ENCODE data around the gene TNFRSF8.

TNFRSF8 gene

DNA sequence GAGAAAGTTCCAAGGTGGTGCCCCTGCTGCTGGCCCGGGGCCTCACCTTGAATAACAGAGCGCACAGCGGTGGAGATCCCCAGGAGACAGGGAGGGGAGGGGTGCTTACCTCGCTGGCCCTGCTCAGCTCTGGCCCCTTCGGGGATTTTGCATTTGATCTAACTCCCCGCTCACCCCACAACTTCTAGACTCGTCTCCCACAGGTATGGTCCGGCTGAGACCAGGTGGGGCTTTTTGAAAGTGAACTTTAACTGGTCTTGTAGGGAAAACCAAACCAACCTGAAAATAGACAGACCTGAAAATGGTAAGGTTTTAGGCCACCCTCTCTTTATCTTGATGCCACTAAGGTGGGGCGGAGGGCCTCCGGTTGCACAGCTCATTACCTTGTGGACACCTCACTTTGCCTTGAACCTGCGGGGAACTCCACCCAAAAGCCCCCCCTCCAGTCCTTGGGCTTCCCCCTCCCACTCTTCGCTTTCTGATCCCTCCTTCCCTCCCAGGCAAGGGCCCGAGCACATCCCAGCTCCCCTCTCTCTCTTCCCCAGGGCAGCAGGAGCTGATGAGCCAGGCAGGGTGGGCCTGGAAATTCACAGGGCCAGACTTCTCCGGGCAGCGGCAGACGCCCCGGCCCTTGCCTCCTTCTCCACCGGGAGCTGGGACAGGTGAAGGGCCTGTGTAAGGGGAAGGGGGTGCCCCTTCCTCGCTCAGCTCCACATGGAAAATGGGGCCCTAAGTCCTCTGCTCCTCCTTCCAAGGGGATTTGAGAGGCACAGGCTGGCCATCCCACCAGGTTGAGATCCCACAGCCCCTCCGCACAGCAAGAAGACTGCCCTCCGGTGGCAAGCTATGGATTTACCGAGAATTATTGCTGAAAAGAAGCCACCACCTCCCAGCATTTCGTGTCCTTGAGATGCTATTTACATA, 16.1 kb downstream of the TNFRSF8 start:
- peak; percentile 23 to 43 for DNase-seq
- TF ChIP-seq POLR2A (IDR thresholded peaks at IDR 0.05; ENCODE audit: low read length): no peak
- TF ChIP-seq GATA1 (IDR thresholded peaks at IDR 0.05; ENCODE audit: low read depth, low read length): no peak

GRCh38 chr1:12080156-12080555, 17.1 kb downstream of the TNFRSF8 start:
- no peak for TF ChIP-seq POLR2A (IDR thresholded peaks at IDR 0.05; ENCODE audit: low read length)
- no peak for DNase-seq

DNA sequence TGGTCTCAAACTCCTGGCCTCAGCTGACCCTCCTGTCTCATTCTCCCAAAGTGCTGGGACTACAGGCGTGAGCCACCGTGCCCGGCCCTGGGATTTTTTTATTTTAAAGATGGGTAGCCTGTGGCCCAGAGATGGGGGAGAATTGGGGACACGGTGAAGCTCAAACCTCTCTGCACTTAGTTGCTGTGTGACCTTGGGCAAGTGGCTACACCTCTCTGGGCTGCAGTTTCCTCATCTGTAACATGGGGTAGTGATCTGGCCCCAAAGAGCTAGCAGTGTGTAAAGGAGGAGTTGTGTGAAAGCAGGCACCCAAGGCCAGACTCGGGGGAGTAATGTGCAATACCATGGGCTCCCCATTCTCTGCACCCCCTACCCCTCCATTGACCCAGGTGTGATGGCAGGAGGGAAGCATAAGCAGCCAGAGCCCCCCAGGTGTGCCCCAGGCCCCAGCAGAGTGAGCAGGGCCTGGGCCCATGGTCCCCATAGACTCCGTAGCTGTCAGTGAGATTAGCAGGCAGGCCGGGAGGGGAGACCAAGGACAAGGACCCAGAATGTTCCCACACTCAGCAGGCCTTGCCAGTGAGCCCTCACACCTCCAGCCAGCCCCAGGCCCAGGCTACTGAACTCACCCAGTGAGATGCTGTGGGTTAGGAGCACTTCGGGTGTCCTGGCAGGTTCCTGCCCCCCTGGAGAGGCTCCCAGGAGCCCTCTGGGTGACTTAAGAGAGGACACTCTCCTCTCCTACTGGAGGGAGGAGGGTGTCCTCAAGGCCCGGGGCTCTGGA, 17.9 kb downstream of the TNFRSF8 start:
- no peak for TF ChIP-seq GATA1 (IDR thresholded peaks at IDR 0.05; ENCODE audit: low read depth, low read length)
- no peak for TF ChIP-seq POLR2A (IDR thresholded peaks at IDR 0.05; ENCODE audit: low read length)
- DNase-seq: no peak

- no peak for DNase-seq
- TF ChIP-seq POLR2A (IDR thresholded peaks at IDR 0.05; ENCODE audit: low read length): no peak
- TF ChIP-seq GATA1 (IDR thresholded peaks at IDR 0.05; ENCODE audit: low read depth, low read length): no peak
Observed at GRCh38 chr1:12081648-12082396, 18.7 kb downstream of the TNFRSF8 start.

DNA sequence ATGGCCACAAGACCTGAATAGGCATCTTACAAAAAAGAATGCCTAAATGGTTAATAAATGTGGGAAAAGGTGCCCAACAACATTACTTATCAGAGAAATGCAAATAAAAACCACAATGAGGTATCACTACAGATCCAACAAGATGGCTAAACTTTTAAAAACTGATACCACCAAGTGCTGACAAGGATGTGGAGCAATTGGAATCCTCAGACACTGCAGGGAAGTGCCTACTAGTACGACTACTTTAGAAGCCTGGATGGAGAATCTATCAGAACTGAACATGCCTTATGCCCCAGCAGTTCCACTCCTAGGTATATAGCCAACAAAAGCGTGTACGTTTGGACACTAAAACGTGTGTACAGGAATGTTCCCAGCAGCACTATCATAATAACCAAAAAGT, 19.9 kb downstream of the TNFRSF8 start:
- TF ChIP-seq POLR2A (IDR thresholded peaks at IDR 0.05; ENCODE audit: low read length) (no peak), GATA1 (IDR thresholded peaks at IDR 0.05; ENCODE audit: low read depth, low read length) (no peak)
- no peak for DNase-seq

GRCh38 chr1:12083766-12084165, 20.7 kb downstream of the TNFRSF8 start:
- no peak for DNase-seq
- TF ChIP-seq GATA1 (IDR thresholded peaks at IDR 0.05; ENCODE audit: low read depth, low read length) (no peak), POLR2A (IDR thresholded peaks at IDR 0.05; ENCODE audit: low read length) (no peak)

GRCh38 chr1:12085643-12086260, 22.6 kb downstream of the TNFRSF8 start:
- TF ChIP-seq POLR2A (IDR thresholded peaks at IDR 0.05; ENCODE audit: low read length): no peak
- DNase-seq: peak; percentile 14 to 50

- TF ChIP-seq POLR2A (IDR thresholded peaks at IDR 0.05; ENCODE audit: low read length): no peak
- no peak for TF ChIP-seq GATA1 (IDR thresholded peaks at IDR 0.05; ENCODE audit: low read depth, low read length)
- no peak for DNase-seq
Observed at GRCh38 chr1:12087797-12088314, 24.8 kb downstream of the TNFRSF8 start.

GRCh38 chr1:12088607-12089006, 25.5 kb downstream of the TNFRSF8 start:
- no peak for DNase-seq
- TF ChIP-seq GATA1 (IDR thresholded peaks at IDR 0.05; ENCODE audit: low read depth, low read length) (no peak), POLR2A (IDR thresholded peaks at IDR 0.05; ENCODE audit: low read length) (no peak)

- no peak for DNase-seq
- TF ChIP-seq GATA1 (IDR thresholded peaks at IDR 0.05; ENCODE audit: low read depth, low read length) (no peak), POLR2A (IDR thresholded peaks at IDR 0.05; ENCODE audit: low read length) (no peak)
Observed at GRCh38 chr1:12090326-12090725, 27.2 kb downstream of the TNFRSF8 start.

DNA sequence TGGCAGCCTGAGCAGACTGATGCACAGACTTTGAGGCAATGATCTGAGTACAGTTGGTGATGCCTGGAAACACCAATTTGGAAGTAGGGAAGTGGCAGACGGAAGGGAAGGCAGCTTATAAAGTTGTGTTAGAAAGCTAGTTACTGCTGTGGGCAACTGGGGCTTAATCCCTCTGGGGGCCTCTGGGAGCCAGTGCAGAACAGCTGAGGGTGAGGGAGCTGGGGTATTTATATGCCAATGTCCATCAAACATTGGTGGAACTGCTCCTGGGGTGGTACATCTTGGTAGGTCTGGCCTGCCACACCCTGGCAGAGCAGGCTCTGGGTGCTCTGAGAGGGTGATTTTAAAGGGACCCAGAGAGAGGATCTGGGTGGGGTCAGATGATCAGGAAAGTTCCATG, 28.1 kb downstream of the TNFRSF8 start:
- DNase-seq: no peak
- TF ChIP-seq POLR2A (IDR thresholded peaks at IDR 0.05; ENCODE audit: low read length) (no peak), GATA1 (IDR thresholded peaks at IDR 0.05; ENCODE audit: low read depth, low read length) (no peak)

- no peak for TF ChIP-seq POLR2A (IDR thresholded peaks at IDR 0.05; ENCODE audit: low read length)
- no peak for TF ChIP-seq GATA1 (IDR thresholded peaks at IDR 0.05; ENCODE audit: low read depth, low read length)
- DNase-seq: no peak
Observed at GRCh38 chr1:12094180-12094579, 31.1 kb downstream of the TNFRSF8 start.

DNA sequence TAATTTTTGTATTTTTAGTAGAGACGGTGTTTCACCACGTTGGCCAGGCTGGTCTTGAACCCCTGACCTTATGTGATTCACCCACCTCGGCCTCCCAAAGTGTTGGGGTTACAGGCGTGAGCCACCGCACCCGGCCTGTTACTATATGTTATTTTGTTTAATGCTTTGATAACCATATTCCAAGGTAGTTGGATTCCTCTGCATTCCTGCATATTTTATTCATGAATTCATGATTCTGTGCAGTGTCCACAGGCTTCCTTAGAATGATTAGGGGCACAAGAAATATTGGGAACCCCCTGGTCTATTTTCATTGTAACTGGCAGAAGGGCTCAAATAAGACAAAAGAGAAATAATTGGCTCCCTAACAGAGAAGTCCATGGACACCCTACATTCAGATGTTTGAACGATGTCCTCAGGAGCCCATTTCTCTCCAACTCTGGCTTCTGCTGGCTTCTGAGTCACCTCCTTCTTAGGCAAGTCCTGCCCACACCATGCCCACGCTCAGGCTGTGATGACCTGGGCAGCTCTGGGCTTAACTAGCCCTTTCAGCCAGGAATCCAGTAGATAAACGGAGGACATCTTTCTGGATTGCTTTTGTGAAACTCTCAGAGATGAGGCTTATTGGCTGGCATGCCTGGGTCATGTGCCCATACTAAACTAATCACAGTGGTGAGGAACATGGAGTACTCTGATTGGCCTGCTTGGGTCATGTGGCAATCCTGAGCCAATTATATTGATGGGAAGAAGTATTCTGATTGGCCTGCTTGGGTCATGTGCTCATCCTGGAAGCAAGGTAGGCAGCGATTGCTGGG, 32.6 kb downstream of the TNFRSF8 start:
- TF ChIP-seq POLR2A (IDR thresholded peaks at IDR 0.05; ENCODE audit: low read length) (no peak), GATA1 (IDR thresholded peaks at IDR 0.05; ENCODE audit: low read depth, low read length) (no peak)
- DNase-seq: peak; percentile 8 to 13

Data from erythroblast (primary cell).